Smooth muscle cell (in vitro differentiated cells): ENCODE measurements around the gene TRIM41. TPM values are rescaled to one million over a fixed set of nuclear protein-coding genes. Genes with fewer than 3 reads are reported as not detected.

Experiments used
- DNase-seq: peaks from one replicate; lab custom pipeline; 2025; ENCODE audit not compliant: unreplicated experiment; lab: John Stamatoyannopoulos, UW
- H2AFZ ChIP-seq: fragments of 200-600 bp; sonication (generic); 2 replicates; pipeline ENCODE4 v1.6.0; 2016; ENCODE audit warnings: antibody characterized with exemption, low read depth, mild to moderate bottlenecking
- H3F3A ChIP-seq: fragments of 200-600 bp; sonication (generic); 2 replicates; pipeline ENCODE4 v1.6.0; 2017; ENCODE audit warnings: antibody characterized with exemption, low read depth
- H3K27ac ChIP-seq: fragments of 200-600 bp; sonication (generic); 2 replicates; pipeline ENCODE4 v1.5.1; 2016; ENCODE audit warnings: low read depth, mild to moderate bottlenecking
- H3K27me3 ChIP-seq: fragments of 200-600 bp; sonication (generic); 2 replicates; pipeline ENCODE4 v1.6.1; 2016; ENCODE audit warnings: low read depth, mild to moderate bottlenecking
- H3K36me3 ChIP-seq: fragments of 200-600 bp; sonication (generic); 2 replicates; pipeline ENCODE4 v1.5.1; 2016; ENCODE audit warnings: low read depth
- H3K4me1 ChIP-seq: fragments of 200-600 bp; sonication (generic); 2 replicates; pipeline ENCODE4 v1.5.1; 2016; ENCODE audit warnings: low read depth
- H3K4me2 ChIP-seq: fragments of 200-600 bp; sonication (generic); 2 replicates; pipeline ENCODE4 v1.6.0; 2016; ENCODE audit warnings: mild to moderate bottlenecking
- H3K4me3 ChIP-seq: fragments of 200-600 bp; sonication (generic); 2 replicates; pipeline ENCODE4 v1.5.1; 2016; ENCODE audit warnings: mild to moderate bottlenecking
- H3K79me2 ChIP-seq: fragments of 200-600 bp; sonication (generic); 2 replicates; pipeline ENCODE4 v1.6.0; 2016; ENCODE audit warnings: low read depth, mild to moderate bottlenecking
- H3K9ac ChIP-seq: fragments of 200-600 bp; sonication (generic); 2 replicates; pipeline ENCODE4 v1.6.0; 2016; ENCODE audit warnings: low read depth
- H3K9me3 ChIP-seq: fragments of 200-600 bp; sonication (generic); replicated peaks from 2 replicates; pipeline ENCODE4 v1.5.1; 2016; ENCODE audit warnings: low read depth
- H4K20me1 ChIP-seq: fragments of 200-600 bp; sonication (generic); 2 replicates; pipeline ENCODE4 v1.6.0; 2016; ENCODE audit warnings: low read depth
- CTCF ChIP-seq: fragments of 200-600 bp; sonication (generic); IDR thresholded peaks from 2 replicates; pipeline ENCODE4 v1.5.1; 2017; ENCODE audit warnings: borderline replicate concordance, mild to moderate bottlenecking, antibody characterized with exemption; ENCODE audit not compliant: insufficient read depth, poor library complexity, severe bottlenecking
- WGBS: methylation state at CpG from one replicate; pipeline ENCODE4 v1.1.7; 2016; ENCODE audit warnings: low lambda C conversion rate; 5-methylcytosine and 5-hydroxymethylcytosine counted together
- polyA plus RNA-seq: library from polyadenylated mRNA; unstranded; fragments of >200 nt; fragmentation: Nextera tagmentation; extraction: Ambion mirVana; gene quantifications from 2 replicates; pipeline ENCODE4 v1.2.1, GENCODE V29; 2016
- total RNA-seq: library from RNA; depleted of rRNA; stranded (reverse); fragments of >200 nt; gene quantifications from 2 replicates; pipeline ENCODE4 v1.2.3, GENCODE V29; 2014

TRIM41 gene
- total and polyA plus RNA-seq, 2 experiments from 2014 or later = 2.4 to 7.5 TPM

GRCh38 chr5:181221105-181221791 lies 1.8 kb upstream of the TRIM41 start:
- 61% methylated on average over 27 of the region's 27 CpGs for WGBS
- Histone ChIP-seq H3F3A (peaks cover 28% of the 10 kb centered on the region), H4K20me1 (no peaks in the 10 kb centered on the region), H3K9me3 (no peaks in the 10 kb centered on the region), H3K4me3 (peak overlapping the region; percentile 71), H3K79me2 (peaks cover 13% of the 10 kb centered on the region), H2AFZ (no peak overlapping the region), H3K9ac (no peak overlapping the region), H3K4me1 (no peaks in the 10 kb centered on the region), H3K36me3 (no peaks in the 10 kb centered on the region), H3K4me2 (peak overlapping the region; percentile 85), H3K27ac (peak overlapping the region; percentile 90), H3K27me3 (no peaks in the 10 kb centered on the region)
- no peak for DNase-seq
- no peak for TF ChIP-seq CTCF

GRCh38 chr5:181221792-181222629 lies 1.1 kb upstream of the TRIM41 start:
- H2AFZ ChIP-seq = peak overlapping the region; percentile 46
- H3K4me2 ChIP-seq = peak overlapping the region; percentile 85
- no peak for TF ChIP-seq CTCF
- 3% methylated on average over 50 of the region's 50 CpGs for WGBS
- H3K27ac ChIP-seq = peak overlapping the region; percentile 90
- peak overlapping the region; percentile 87 for H3K9ac ChIP-seq
- H3K9me3 ChIP-seq = no peaks in the 10 kb centered on the region
- no peaks in the 10 kb centered on the region for H3K36me3 ChIP-seq
- peak overlapping the region; percentile 71 for H3K4me3 ChIP-seq
- peaks cover 19% of the 10 kb centered on the region for H3K79me2 ChIP-seq
- H3K27me3 ChIP-seq = no peaks in the 10 kb centered on the region
- no peaks in the 10 kb centered on the region for H4K20me1 ChIP-seq
- DNase-seq = no peak
- peaks cover 22% of the 10 kb centered on the region for H3F3A ChIP-seq
- no peaks in the 10 kb centered on the region for H3K4me1 ChIP-seq

GRCh38 chr5:181222630-181223057 lies 437 bp upstream of the TRIM41 start:
- no peak for DNase-seq
- Histone ChIP-seq H3K36me3 (no peaks in the 10 kb centered on the region), H2AFZ (peak overlapping the region; percentile 46), H3K9ac (peak overlapping the region; percentile 87), H3K9me3 (no peaks in the 10 kb centered on the region), H4K20me1 (no peaks in the 10 kb centered on the region), H3K4me3 (peak overlapping the region; percentile 71), H3F3A (peaks cover 22% of the 10 kb centered on the region), H3K79me2 (peaks cover 26% of the 10 kb centered on the region), H3K4me1 (no peaks in the 10 kb centered on the region), H3K4me2 (peak overlapping the region; percentile 85), H3K27ac (peak overlapping the region; percentile 90), H3K27me3 (no peaks in the 10 kb centered on the region)
- under 1% methylated on average over 18 of the region's 18 CpGs for WGBS
- no peak for TF ChIP-seq CTCF
